ENCODE data around the gene DCAF5.
"Not testable (repeated sequence)": the region's sequence is repeated elsewhere in the genome, so short reads cannot be mapped to it uniquely, and the experiment has no call there.

DCAF5 gene

DNA sequence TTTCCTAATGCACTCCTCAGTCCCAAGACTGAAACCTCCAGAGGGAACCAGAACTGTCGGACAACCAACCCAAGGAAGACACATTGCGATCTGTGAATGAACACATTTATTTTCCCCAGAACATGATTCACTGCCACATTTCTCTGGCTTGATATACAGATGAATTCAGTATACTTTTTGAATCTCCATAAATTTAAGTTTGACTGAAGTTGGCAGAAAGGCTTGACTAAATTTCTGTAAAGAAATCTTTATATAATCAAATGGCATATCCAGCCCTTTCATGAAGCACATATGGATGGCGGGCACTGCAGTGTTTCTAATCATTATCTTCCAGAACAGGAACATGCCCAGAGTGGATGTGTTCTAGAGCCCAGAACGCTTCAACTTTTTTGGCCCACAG, 56.7 kb downstream of the DCAF5 start:
- no peak for DNase-seq

DNA sequence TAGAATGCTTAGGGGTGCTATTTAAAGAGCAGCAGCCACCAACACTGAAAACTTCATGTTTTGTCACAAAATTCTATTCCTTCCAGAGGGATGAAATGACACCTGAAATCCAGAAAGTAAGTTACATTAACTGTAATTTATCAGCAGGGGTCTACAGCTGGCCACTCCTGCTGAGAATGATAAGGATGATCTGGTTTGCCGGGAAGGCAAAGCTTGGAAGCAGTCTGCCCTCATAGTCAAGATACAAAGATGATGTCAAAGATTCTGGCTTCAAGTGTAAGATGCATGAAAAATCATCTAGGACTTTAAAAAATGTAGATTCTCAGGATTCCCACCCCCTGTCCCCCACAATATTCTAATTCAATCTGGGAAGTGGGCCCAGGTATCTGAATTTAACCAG, 58.4 kb downstream of the DCAF5 start:
- no peak for DNase-seq

DNA sequence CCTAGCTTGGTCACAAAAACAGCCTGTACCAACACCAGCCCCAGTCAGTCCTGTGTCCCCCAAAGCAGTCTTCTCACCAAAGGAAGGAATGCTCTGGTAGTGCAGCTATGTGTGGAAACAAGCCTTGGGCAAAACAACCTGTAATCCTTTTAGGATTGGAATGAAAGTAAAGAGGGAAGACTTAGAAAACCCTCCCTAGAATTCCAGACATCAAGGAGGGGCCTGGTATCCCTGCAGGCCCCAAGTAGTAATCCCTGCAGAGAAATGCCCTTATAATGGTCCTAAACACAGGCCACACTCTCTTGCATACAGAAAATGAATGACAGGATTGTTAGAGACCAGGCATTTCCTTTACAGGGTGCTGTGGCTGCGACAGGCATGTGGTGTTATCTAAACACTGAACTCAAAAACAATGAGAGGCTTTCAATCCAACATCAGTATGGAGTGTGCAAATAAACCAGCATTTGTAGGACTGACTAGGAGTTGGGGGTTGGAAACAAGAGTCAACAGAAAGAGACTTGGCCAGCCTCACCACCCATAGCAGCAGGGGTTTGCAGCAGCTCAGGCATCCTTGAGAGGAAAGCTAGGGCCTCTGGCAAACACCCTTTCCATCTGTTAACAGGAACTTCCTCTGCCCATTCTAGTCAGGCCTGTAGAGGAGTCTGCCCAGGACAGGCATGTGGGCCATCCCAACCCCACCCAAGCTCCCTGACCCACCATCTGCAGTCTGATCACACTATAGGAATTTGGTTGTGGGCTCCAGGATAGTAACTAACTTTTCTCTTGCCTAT, 59.1 kb downstream of the DCAF5 start:
- DNase-seq: peak; percentile 50

DNA sequence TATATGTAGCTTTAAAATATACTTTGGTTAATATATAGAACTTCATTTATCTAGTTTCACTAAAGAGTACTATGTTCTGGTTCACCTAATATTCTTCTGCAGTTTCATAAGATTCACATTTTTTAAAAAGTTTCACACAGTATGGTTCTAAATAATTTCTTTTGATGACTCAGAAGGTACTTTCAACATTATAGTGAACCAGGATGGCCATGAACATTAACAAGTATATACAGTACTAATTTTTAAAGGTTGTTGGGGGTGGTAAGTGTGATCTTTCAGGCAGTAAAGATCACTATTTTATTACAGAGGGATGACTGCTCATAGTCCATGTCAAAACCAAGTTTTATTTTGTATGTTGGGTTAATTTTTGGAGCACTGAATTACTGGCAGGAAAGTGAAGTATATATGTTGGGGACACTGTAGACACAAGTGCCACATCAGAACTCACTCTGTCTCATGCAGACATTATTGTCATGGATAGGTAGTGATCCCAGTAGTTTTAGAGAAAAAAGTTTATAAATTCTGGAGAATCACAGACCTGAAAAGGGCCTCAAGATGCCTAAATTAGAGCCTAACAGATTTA, 60.0 kb downstream of the DCAF5 start:
- DNase-seq: no peak

DNA sequence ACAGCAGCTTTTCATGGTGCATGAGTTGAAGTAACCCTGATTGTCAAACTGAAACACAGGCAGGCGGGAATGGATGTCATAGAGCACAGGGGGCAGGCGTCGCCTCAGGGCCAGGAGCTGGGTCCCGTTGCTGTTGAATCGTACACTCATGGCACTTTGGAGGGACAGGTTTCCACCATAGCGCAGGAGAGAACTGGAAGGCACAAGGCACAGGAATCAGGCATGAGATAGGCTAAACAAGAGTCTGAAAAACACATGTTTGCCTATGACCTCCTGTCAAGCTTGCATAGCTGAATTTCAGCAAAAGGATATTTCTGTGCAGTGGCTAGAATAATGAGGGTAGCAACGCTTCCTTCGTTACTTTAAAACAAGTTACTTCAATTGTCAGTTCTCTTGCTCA, 61.2 kb downstream of the DCAF5 start:
- DNase-seq: no peak

DNA sequence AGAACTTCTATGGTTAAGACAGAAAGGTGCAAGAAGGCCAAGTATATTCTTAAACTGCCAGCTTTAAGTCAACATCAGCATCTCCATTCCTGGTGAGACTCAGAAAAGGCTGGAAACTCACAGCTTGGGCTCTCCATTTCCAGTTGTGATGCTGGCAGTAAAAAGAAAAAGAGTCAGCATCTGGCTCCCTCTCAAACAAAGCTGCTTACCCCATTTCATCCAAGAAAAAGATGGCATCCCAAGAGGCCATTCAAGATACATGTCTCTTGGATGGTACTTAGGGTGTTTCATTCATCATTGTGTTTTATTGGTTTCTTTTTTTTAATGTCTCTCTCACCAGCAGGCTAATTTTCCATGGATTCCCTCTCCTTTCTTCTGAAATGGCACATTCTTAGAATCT, 61.9 kb downstream of the DCAF5 start:
- DNase-seq: no peak

DNA sequence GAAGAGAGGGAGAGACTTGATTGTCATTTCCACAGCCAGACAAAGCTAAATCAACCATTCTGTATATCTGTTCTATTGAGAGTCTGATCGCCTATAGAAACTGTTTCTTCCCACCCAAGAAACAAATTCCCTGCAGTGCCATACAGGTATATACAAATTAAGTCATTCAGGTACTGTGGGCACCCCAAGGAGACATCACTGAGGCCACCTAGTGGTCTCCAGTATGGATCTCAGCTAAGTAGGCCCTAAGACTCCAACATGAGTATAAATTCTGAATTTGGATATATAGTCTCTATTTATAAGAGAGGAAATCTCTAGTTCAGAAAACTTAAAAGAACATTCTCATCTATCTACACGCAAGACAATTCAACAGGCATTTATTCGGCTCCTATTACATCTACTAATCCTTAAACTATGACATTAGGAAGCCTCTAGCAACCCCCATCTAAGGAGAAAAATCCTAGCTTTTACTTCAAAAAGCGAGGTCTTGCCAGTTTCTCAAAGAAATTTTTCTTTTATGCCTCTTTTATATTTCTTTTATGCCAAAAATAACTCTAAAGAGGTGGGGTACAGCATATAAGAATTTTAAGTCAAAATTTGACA, 62.6 kb downstream of the DCAF5 start:
- DNase-seq: peak; percentile 35

DNA sequence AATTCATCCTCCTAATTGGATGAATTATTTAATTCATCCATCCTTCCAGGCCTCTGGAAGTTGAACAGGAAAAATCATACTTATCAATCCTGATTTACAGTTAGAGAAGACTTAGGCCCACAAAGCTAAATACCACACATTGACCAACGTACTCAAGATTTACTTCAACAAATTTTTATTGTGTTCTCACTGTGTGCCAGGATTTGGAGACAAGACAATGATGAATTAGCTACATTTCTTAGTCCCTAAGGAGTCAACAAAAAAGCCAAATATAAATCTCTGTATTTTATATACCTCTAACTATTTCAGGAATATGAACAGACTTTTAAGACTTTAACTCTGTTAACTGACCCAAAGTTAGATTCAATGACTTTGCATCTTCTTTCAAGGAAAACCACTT, 63.9 kb downstream of the DCAF5 start:
- DNase-seq: no peak

DNA sequence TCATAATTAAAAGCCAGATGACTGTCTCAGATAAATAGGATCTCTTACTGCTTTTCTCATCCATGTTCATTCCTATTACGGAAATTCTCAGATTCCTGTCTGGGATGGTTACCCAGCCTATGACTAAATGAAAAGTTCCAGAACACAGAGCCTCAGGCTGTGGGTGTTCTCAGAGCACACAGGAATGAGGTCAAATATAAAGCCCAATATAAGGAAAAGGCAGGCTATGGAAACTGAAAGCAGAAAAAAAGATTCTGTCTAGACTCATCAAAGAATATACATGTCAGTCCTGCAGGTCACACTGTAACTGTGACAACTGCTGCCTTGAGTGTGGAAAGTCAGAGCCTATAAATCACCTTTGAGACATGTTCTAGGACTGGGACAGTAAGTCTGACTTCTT, 64.3 kb downstream of the DCAF5 start:
- DNase-seq: peak; percentile 73

DNA sequence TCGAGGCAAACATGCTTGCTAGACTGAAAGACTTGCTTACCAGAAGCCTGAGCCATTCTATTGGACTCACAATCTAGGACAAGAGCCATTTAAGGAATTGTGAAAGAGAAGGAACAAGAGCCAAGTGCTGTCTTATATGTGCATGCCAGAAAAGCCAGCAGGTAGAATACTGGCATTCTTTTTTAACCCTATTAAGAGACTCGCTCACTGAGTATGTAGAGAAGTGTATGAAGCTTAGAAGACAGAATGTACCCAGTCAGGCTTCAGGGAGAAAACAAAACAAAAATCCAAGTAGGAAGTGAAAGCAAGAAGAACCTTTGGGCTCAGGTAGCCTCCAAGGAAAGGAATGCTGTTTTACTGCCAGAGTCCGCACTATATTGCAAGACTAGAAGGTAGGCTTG, 65.9 kb downstream of the DCAF5 start:
- peak; percentile 37 for DNase-seq

DNA sequence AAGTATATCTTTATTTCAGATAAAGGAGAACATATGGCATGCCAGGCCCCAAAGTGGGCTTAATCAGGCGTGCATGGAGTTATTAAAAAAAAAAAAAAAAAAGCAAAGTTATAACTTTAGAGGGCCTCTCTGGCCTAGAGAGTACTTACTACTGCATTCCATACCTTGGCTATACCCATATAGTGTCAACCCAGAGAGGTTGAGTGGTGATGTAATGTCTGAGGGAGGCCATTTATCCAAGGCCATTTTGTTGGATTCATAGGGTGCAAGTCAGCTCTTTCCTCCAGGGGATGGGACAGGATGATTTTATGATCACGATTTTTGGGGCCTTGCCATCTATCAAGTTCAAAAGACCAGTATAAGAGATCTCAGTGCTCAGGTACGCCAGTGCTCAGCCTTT, 66.4 kb downstream of the DCAF5 start:
- no peak for DNase-seq

DNA sequence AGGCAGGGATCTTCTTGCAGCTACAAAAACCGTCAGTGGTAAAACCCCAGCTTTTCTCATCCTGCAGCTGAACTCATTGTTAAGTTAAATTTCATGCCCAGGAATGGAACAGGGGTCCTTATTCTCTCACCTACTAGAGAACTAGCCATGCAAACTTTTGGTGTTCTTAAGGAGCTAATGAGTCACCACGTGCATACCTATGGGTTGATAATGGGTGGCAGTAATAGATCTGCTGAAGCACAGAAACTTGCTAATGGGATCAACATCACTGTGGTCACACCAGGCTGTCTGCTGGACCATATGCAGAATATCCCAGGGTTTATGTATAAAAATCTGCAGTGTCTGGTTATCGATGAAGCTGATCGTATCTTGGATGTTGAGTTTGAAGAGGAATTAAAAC, 68.9 kb downstream of the DCAF5 start:
- peak; percentile 15 for DNase-seq

DNA sequence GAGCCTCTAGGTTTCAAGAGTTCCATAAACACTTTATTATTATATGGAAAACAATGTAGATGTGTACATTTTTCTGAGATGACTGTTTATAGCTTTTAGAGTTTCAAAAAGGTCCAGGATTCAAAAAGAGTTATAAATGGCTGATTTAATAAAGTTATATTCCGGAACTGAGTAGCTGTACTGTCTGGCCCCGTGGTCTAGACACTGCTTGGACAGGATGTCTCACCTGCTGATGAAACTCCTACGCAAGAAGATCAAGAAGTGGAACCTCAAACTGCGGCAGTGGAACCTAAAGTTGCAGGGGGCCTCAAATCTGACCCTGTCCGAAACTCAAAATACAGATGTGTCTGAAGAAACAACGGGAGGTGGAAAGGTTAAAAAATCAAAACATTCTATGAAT, 69.7 kb downstream of the DCAF5 start:
- DNase-seq: no peak

DNA sequence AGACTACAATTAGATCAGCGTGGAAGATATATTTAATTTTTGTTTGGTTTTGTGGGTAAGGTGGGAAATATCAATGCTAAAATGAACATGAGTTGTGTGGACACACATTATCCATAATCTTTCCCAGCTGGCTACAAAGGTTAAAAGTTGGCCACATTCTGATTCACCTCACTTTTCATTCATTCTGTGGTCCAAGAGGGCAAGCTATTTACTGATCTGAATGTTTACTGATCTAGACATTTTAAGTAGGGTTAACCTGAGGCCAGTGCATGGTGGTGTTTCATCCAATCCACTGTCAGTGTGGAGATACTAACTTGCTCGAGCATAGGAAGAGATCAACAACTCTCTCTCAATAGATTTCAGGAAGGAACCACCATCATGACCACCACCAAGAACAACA, 71.6 kb downstream of the DCAF5 start:
- no peak for DNase-seq

DNA sequence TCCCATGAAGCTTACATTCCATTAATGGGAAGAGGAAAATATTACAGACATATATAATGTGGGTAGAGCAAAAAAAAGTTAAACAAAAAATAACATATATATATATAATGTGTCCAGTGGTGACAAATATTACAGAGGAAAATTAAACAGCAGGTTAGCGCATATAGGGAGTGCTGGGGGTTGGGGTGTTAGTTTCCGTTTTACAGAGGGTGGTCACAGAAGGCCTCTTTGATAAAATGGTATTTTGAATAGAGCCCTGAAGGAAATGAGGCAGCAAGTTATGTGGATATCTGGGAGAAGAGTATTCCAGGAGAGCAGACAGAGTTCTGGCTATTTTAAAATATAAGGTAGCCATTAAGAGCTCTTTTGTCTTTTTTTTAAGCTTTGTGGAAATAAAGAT, 73.2 kb downstream of the DCAF5 start:
- DNase-seq: no peak

DNA sequence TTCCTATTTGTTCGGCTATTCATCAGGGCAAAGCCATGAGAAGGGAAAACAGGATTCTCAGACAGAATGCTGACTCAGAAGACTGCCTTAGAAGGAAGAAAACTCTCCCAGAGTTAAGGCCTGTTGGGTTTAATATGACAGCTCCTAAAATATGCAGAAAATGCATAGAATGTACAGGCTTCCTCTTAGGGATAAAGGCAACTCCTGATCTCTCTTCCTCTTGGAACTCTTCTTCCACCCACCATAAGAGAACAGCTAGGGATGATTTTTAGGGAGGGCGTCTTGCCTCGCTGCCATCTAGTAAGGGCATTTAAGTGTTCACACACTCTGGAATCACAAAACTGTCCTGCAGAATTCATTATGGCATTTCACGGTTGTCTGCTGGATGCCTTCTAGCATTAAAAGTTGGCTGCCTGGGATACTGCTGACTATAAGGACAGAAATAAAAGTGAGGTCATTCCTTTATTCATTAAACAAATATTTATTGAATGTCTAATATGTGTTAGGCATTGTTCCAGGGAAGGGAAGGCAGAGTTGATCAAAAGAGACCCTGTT, 73.7 kb downstream of the DCAF5 start:
- peak; percentile 94 for DNase-seq

DNA sequence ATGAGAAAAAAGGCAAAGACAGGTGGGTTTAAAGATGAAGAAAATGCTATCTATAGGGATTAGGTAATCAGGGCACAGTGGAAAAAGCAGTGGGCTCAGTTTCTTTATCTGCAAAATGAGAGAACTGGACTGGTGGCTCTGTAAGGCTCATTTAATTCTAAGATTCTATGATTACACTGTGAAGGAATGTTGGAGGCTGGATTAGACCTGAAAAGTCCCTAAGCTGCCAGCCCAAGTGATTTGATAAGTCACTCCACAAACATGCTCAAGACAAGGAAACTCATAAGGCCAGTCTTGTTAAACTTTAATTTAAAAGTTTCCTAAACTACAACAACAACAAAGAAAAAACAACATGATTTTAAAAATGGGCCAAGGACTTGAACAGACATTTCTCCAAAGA, 75.1 kb downstream of the DCAF5 start:
- peak; percentile 92 for DNase-seq

DNA sequence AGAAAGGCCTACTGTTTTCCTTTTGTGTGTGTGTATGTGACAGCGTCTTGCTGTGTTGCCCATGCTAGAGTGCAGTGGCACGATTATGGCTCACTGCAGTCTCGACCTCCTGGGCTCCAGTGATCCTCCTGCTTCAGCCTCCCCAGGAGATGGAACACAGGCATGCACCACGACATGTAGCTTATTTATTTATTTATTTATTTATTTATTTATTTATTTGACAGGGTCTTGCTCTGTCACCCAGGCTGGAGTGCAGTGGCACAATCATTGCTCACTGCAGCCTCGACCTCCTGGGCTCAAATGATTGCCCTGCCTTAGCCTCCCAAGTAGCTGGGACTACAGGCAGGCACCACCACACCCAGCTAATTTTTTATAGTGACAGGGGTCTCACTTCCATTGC, 75.7 kb downstream of the DCAF5 start:
- DNase-seq: not testable (repeated sequence)

DNA sequence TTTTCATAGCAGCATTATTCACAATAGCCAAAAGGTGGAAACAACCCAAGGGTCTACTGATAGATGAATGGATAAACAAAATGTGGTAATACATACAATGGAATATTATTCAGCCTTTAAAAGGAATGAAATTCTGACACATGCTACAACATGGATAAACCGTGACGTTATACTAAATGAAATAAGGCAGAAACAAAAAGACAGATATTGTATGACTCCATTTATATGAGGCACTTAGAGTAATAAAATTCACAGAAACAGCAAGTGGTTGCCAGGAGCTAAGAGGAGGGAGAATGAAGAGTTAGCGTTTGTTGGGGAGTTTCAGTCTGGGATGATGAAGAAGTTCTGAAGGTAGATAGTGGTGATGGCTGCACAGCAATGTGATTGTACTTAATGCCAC, 76.6 kb downstream of the DCAF5 start:
- no peak for DNase-seq

DNA sequence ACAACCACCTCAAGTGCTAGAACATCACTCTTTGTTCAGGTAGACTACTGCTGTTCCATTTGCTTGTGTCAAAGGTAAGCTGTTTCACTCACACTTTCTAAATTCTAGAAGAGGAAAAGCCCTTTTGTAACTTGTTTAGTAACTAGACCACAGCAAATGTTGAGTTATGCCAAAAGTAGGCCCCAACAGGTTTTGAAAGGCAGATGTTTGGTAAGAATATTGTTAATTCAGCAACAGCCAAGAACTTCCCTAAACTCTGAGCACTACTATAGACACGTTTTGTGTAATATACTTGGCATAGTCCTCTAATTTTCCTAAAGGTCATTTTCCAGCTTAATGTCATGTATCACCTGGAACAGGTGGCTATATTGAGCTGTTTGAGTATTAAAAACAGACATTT, 79.0 kb downstream of the DCAF5 start:
- no peak for DNase-seq

DNA sequence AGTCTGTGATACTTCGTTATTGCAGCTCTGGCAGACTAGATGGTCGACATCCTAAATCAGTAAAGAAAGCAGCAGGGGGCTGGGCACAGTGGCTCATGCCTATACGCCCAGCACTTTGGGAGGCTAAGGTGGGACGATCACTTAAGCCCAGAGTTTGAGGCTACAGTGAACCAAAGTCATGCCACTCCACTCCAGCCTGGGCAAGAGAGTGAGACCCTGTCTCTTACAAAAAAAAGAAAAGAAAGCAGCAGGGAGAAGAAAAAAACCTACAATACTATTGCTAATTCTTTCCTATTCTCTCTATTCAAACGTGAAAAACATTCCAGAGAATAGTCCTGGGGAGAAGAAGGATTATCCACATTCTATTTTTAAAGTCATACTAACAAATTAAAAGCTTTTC, 79.5 kb downstream of the DCAF5 start:
- DNase-seq: no peak

DNA sequence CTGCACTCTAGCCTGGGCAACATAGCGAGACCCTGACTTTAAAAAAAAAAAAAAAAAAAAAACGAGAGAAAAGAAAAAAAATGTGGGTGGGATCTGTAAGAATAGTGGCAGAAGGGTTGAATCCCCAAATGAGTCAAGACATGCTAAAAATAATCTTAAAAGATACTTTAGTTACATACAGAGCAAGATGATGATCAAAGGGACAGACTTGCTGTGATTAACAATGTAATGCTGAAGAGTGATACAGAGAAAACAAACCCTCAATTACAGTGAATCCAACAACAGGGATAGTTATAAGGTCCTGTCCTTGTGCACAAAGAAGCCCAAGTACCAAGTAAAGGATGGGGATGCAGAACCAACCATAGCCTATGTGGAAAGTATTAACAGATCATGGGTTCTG, 80.3 kb downstream of the DCAF5 start:
- DNase-seq: no peak

DNA sequence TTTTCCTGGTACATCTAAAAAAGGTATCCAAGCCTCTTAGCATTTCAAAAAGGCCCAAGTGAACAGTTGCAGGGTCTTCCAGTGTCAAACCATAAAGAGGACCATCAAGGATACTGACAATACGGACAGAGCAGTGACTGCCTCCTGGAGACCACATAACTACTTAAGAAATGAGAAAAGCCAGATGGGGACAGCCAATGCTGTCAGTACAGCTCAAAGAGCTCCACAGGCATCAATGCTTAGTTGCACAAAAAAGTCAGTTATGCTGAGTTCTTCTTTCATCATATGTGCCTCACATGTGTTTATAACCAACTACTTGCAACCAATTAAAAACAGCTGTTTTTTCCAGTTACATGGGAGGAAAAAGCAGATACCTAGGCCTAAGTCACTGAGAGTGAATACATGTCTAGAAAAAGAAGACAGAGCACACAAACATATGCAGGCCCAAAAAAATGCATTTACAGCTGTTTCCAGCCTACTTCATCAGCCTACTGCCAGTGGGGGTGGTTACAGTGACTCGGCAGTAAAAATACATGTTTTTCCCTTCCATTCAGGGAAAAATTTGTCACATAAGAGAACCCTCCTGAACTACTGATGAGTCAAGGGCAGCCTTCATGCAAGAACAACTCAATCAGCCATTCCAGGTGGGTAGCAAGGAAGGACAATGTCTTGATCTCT, 84.0 kb downstream of the DCAF5 start:
- peak; percentile 88 for DNase-seq

Data from fibroblast of skin of right biceps (primary cell).